Progenitor cell of endocrine pancreas (in vitro differentiated cells): ENCODE results near the gene GREM1. TPM values are rescaled to one million over a fixed set of nuclear protein-coding genes. Genes with fewer than 3 reads are reported as not detected.

Source experiments
- DNase-seq: peaks from one replicate; pipeline ENCODE4 v3.0.0; 2021; ENCODE audit warnings: low spot score; ENCODE audit not compliant: unreplicated experiment
- H3K27ac Mint-ChIP-seq: 2 replicates; pipeline ENCODE4 v1.8.0; 2021; ENCODE audit warnings: mild to moderate bottlenecking, moderate library complexity, mixed read lengths
- H3K27me3 Mint-ChIP-seq: 2 replicates; pipeline ENCODE4 v1.8.0; 2021; ENCODE audit warnings: mixed read lengths
- H3K36me3 Mint-ChIP-seq: 2 replicates; pipeline ENCODE4 v1.8.0; 2022; ENCODE audit warnings: mixed read lengths; ENCODE audit not compliant: insufficient read depth
- H3K4me1 Mint-ChIP-seq: 2 replicates; pipeline ENCODE4 v1.8.0; 2021; ENCODE audit warnings: low read depth, mixed read lengths
- H3K4me3 Mint-ChIP-seq: 2 replicates; pipeline ENCODE4 v1.8.0; 2021; ENCODE audit warnings: low read depth, mild to moderate bottlenecking, moderate library complexity, mixed read lengths
- H3K9me3 Mint-ChIP-seq: 2 replicates; pipeline ENCODE4 v1.8.0; 2021; ENCODE audit warnings: low read depth, mixed read lengths
- CTCF ChIP-seq: fragments of 200-600 bp; sonication (generic); IDR thresholded peaks from one replicate; pipeline ENCODE4 v1.5.0; 2021; ENCODE audit warnings: antibody characterized with exemption, mild to moderate bottlenecking; ENCODE audit not compliant: unreplicated experiment
- long read RNA-seq: library from polyadenylated mRNA; unstranded; transcript quantifications from one replicate; pipeline ENCODE4 v2.0.0, GENCODE V29; 2020
- total RNA-seq: library from RNA; stranded (reverse); gene quantifications from 2 replicates; pipeline ENCODE4 v1.2.1, GENCODE V29; 2021

GREM1 gene
- 0.17 and 0.29 TPM in 2 replicates for total RNA-seq
- long read RNA-seq: 0 reads

GRCh38 chr15:32717426-32718226 lies at the start of gene GREM1:
TSS of gene GREM1 (plus strand) at chr15:32718004. CDS start at chr15:32730691, 12,687 bp downstream.
- Mint-ChIP-seq H3K27ac (peak within 1 kb of the TSS; percentile 40), H3K36me3 (no peaks in the 10 kb centered on the region), H3K4me3 (peak within 1 kb of the TSS; percentile 62), H3K4me1 (peaks cover 14% of the 10 kb centered on the region), H3K27me3 (peaks cover 89% of the 10 kb centered on the region), H3K9me3 (no peaks in the 10 kb centered on the region)
- DNase-seq: peak; percentile 13
- TF ChIP-seq CTCF: no peak

DNA sequence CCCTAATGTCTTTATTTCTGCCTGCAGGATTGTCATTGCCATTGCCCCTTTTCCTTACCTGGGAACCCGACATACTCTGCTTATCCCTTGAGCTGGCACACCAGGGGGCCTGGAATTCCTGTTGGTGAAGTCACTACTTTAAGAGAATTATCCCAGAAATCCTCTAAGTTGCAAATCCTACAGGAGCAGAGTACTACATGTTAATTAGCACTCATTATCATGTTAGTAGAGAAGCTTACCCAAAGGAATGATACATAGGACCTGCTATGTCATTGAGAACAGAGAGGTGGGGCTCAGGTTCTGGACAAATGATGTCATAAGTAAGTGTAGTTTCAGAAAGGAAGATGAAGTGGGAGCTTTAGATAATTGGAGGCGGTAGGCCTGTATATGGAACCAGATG lies 48.9 kb upstream of the GREM1 start:
- Mint-ChIP-seq H3K9me3 (no peaks in the 10 kb centered on the region), H3K4me3 (no peak overlapping the region), H3K27me3 (no peaks in the 10 kb centered on the region), H3K36me3 (no peaks in the 10 kb centered on the region), H3K4me1 (no peaks in the 10 kb centered on the region), H3K27ac (no peak overlapping the region)
- no peak for DNase-seq
- no peak for TF ChIP-seq CTCF

- Mint-ChIP-seq H3K4me1 (no peaks in the 10 kb centered on the region), H3K27ac (no peak overlapping the region), H3K36me3 (no peaks in the 10 kb centered on the region), H3K4me3 (no peak overlapping the region), H3K9me3 (no peaks in the 10 kb centered on the region), H3K27me3 (no peaks in the 10 kb centered on the region)
- TF ChIP-seq CTCF: no peak
- no peak for DNase-seq
Measured at GRCh38 chr15:32669896-32670611, 47.8 kb upstream of the GREM1 start.

DNA sequence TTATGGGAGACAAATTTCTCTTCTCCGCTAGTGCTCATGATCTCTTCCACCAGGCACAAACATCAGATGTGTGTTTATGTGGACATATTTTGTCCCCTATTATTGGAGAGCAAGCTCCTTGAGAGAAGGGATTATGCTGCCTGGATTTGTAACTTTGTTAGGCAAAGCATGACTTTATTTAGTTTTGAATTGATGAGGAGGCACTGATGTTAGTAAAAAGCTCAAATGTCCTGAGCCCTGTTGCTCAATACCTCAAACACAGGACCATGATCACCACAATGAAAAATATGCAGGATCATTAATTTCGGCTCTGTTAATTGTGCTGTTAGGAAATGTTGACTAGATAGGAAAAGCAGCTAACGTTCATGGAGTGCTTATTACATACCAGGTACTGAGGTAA lies 47.2 kb upstream of the GREM1 start:
- no peak overlapping the region for H3K4me3 Mint-ChIP-seq
- no peak for DNase-seq
- no peaks in the 10 kb centered on the region for H3K36me3 Mint-ChIP-seq
- peaks cover under 1% of the 10 kb centered on the region for H3K4me1 Mint-ChIP-seq
- H3K27me3 Mint-ChIP-seq: no peaks in the 10 kb centered on the region
- no peak for TF ChIP-seq CTCF
- H3K9me3 Mint-ChIP-seq: no peaks in the 10 kb centered on the region
- no peak overlapping the region for H3K27ac Mint-ChIP-seq

DNA sequence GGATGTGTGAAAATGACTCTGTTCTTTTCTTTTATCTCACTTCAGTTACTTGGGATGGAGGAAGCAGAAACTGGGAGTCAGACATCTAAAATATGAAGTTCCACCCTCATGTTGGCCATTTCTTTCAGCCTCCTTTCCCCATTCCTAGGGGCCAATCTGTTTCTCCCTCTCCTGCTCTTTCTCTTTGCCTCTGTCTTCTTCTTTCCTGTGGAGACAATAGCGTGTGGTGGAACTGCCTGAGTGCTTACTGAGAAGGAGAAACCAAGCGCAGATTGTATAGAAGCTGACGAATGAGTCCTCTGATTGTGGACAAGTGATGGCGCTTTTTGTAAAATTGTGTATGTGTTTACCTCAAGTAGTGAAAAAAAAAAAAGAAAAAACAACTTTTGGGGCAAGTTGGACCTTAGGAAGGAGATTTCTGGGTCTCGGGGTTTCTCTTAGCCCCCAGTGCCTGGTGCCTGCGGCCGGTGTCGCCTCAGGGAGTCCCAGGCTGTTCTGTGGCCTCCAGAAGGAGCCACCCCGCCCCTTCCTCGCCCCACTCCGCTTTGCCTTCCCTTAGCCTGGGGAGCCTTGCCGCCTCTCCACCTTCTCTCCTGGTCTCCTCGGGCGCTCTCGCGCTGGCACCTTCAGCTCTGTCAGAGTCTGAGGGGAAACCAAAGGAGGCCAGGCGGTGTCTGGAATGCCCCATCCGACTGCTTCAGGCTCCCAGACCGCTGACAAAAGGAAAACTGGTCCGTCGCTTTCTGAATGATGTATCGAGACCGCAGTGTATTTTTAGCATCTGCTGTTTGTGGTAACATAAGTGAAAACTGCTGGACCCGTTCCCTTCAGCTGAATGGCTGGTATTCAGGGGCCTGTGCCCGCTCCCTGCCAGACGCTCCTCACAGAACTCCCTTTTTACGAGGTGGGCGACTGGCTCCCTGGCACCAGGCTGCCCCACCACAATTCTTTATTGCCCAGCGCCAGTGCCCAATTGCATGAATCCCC lies 46.2 kb upstream of the GREM1 start:
- no peak for DNase-seq
- no peak overlapping the region for H3K27ac Mint-ChIP-seq
- H3K4me1 Mint-ChIP-seq: peaks cover 4% of the 10 kb centered on the region
- H3K9me3 Mint-ChIP-seq: no peaks in the 10 kb centered on the region
- H3K36me3 Mint-ChIP-seq: no peaks in the 10 kb centered on the region
- H3K4me3 Mint-ChIP-seq: no peak overlapping the region
- no peak for TF ChIP-seq CTCF
- no peaks in the 10 kb centered on the region for H3K27me3 Mint-ChIP-seq
